IPS-20b (cell line): Measurements from ENCODE around the gene LINS1.

Experiments used
- H3K27ac ChIP-seq: one replicate; pipeline ENCODE4 v1.5.1; 2013; ENCODE audit warnings: low read length
- H3K27me3 ChIP-seq: 2 replicates; pipeline ENCODE4 v1.6.1; 2013; ENCODE audit warnings: mild to moderate bottlenecking, low read length, inconsistent platforms; ENCODE audit not compliant: insufficient read depth
- H3K36me3 ChIP-seq: 2 replicates; pipeline ENCODE4 v1.6.1; 2013; ENCODE audit warnings: low read depth, mild to moderate bottlenecking, inconsistent platforms, low read length, moderate library complexity; ENCODE audit not compliant: insufficient read depth
- H3K4me1 ChIP-seq: 2 replicates; pipeline ENCODE4 v1.6.1; 2013; ENCODE audit warnings: mild to moderate bottlenecking, control low read depth, inconsistent platforms, low read length, moderate library complexity; ENCODE audit not compliant: insufficient read depth
- H3K4me3 ChIP-seq: 2 replicates; pipeline ENCODE4 v1.5.1; 2013; ENCODE audit warnings: mild to moderate bottlenecking, low read length, inconsistent platforms
- H3K9ac ChIP-seq: 2 replicates; pipeline ENCODE4 v1.6.1; 2013; ENCODE audit warnings: low read depth, mild to moderate bottlenecking, inconsistent platforms, low read length, moderate library complexity
- H3K9me3 ChIP-seq: 2 replicates; pipeline ENCODE4 v1.6.1; 2013; ENCODE audit warnings: mild to moderate bottlenecking, low read depth, low read length, inconsistent platforms; ENCODE audit not compliant: insufficient read depth

The LINS1 gene

GRCh38 chr15:100544338-100544841 is 57.6 kb downstream of the LINS1 start:
- Histone ChIP-seq H3K9ac (no peak overlapping the region), H3K9me3 (no peaks in the 10 kb centered on the region), H3K27me3 (no peaks in the 10 kb centered on the region), H3K4me3 (no peak overlapping the region), H3K4me1 (no peaks in the 10 kb centered on the region), H3K36me3 (no peaks in the 10 kb centered on the region), H3K27ac (no peak overlapping the region)

- H3K27ac ChIP-seq: no peak overlapping the region
Observed at GRCh38 chr15:100542290-100542689, 59.7 kb downstream of the LINS1 start.

GRCh38 chr15:100537331-100537730 is 64.7 kb downstream of the LINS1 start:
- Histone ChIP-seq H3K4me3 (no peak overlapping the region), H3K9me3 (peaks cover 15% of the 10 kb centered on the region), H3K4me1 (no peaks in the 10 kb centered on the region), H3K27ac (no peak overlapping the region), H3K9ac (no peak overlapping the region), H3K36me3 (no peaks in the 10 kb centered on the region), H3K27me3 (no peaks in the 10 kb centered on the region)

More at GRCh38 chr15:100542290-100542689, 59.7 kb downstream of the LINS1 start:
- no peaks in the 10 kb centered on the region for H3K4me1 ChIP-seq
- H3K4me3 ChIP-seq: no peak overlapping the region
- no peak overlapping the region for H3K9ac ChIP-seq
- H3K9me3 ChIP-seq: peaks cover 15% of the 10 kb centered on the region
- H3K27me3 ChIP-seq: no peaks in the 10 kb centered on the region
- no peaks in the 10 kb centered on the region for H3K36me3 ChIP-seq

- Histone ChIP-seq H3K36me3 (no peaks in the 10 kb centered on the region), H3K27ac (no peak overlapping the region)
Observed at GRCh38 chr15:100536733-100537132, 65.3 kb downstream of the LINS1 start.

GRCh38 chr15:100533886-100534285 is 68.1 kb downstream of the LINS1 start:
- no peaks in the 10 kb centered on the region for H3K36me3 ChIP-seq
- peaks cover 12% of the 10 kb centered on the region for H3K9me3 ChIP-seq
- H3K9ac ChIP-seq: no peak overlapping the region
- H3K4me1 ChIP-seq: no peaks in the 10 kb centered on the region
- H3K4me3 ChIP-seq: no peak overlapping the region
- H3K27me3 ChIP-seq: no peaks in the 10 kb centered on the region
- no peak overlapping the region for H3K27ac ChIP-seq

More at GRCh38 chr15:100536733-100537132, 65.3 kb downstream of the LINS1 start:
- Histone ChIP-seq H3K4me3 (no peak overlapping the region), H3K4me1 (no peaks in the 10 kb centered on the region), H3K9ac (no peak overlapping the region), H3K27me3 (no peaks in the 10 kb centered on the region), H3K9me3 (peaks cover 15% of the 10 kb centered on the region)

- Histone ChIP-seq H3K9me3 (no peaks in the 10 kb centered on the region), H3K36me3 (no peaks in the 10 kb centered on the region), H3K9ac (no peak overlapping the region), H3K27ac (no peak overlapping the region), H3K4me1 (no peaks in the 10 kb centered on the region), H3K27me3 (no peaks in the 10 kb centered on the region), H3K4me3 (no peak overlapping the region)
Observed at GRCh38 chr15:100531823-100532327, 70.1 kb downstream of the LINS1 start.

GRCh38 chr15:100531204-100531603 is 70.8 kb downstream of the LINS1 start:
- H3K27ac ChIP-seq: no peak overlapping the region
- no peaks in the 10 kb centered on the region for H3K36me3 ChIP-seq
- H3K27me3 ChIP-seq: no peaks in the 10 kb centered on the region
- H3K4me3 ChIP-seq: no peak overlapping the region
- H3K4me1 ChIP-seq: no peaks in the 10 kb centered on the region
- H3K9me3 ChIP-seq: no peaks in the 10 kb centered on the region
- no peak overlapping the region for H3K9ac ChIP-seq

- Histone ChIP-seq H3K27me3 (no peaks in the 10 kb centered on the region), H3K4me3 (no peak overlapping the region), H3K36me3 (no peaks in the 10 kb centered on the region), H3K9ac (no peak overlapping the region), H3K4me1 (no peaks in the 10 kb centered on the region), H3K9me3 (no peaks in the 10 kb centered on the region), H3K27ac (no peak overlapping the region)
Observed at GRCh38 chr15:100529556-100529955, 72.4 kb downstream of the LINS1 start.

- H3K27ac ChIP-seq: no peak within 1 kb of the TSS
- no peaks in the 10 kb centered on the region for H3K36me3 ChIP-seq
- no peak within 1 kb of the TSS for H3K4me3 ChIP-seq
- no peaks in the 10 kb centered on the region for H3K27me3 ChIP-seq
- no peak within 1 kb of the TSS for H3K9ac ChIP-seq
- no peaks in the 10 kb centered on the region for H3K4me1 ChIP-seq
- no peaks in the 10 kb centered on the region for H3K9me3 ChIP-seq
Observed at GRCh38 chr15:100528833-100529428, 73.1 kb downstream of the LINS1 start, which contains the start of gene CERS3. TSS of gene CERS3 (minus strand) at chr15:100528950. CDS start at chr15:100501849, 27,101 bp downstream.

- no peaks in the 10 kb centered on the region for H3K4me1 ChIP-seq
- H3K36me3 ChIP-seq: no peaks in the 10 kb centered on the region
- no peak overlapping the region for H3K27ac ChIP-seq
- H3K4me3 ChIP-seq: no peak overlapping the region
- H3K9me3 ChIP-seq: no peaks in the 10 kb centered on the region
- no peak overlapping the region for H3K9ac ChIP-seq
- H3K27me3 ChIP-seq: no peaks in the 10 kb centered on the region
Observed at GRCh38 chr15:100526027-100526481, 75.9 kb downstream of the LINS1 start.

GRCh38 chr15:100525436-100525835 is 76.5 kb downstream of the LINS1 start:
- Histone ChIP-seq H3K4me3 (no peak overlapping the region), H3K27me3 (no peaks in the 10 kb centered on the region), H3K36me3 (no peaks in the 10 kb centered on the region), H3K9ac (no peak overlapping the region), H3K27ac (no peak overlapping the region), H3K4me1 (no peaks in the 10 kb centered on the region), H3K9me3 (no peaks in the 10 kb centered on the region)

- Histone ChIP-seq H3K9ac (no peak overlapping the region), H3K36me3 (no peaks in the 10 kb centered on the region), H3K4me1 (no peaks in the 10 kb centered on the region), H3K4me3 (no peak overlapping the region), H3K27ac (no peak overlapping the region), H3K27me3 (no peaks in the 10 kb centered on the region), H3K9me3 (no peaks in the 10 kb centered on the region)
Observed at GRCh38 chr15:100524326-100524725, 77.7 kb downstream of the LINS1 start.
